ENCODE results near the gene PLK3. TPM values are rescaled to one million over a fixed set of nuclear protein-coding genes. Genes with fewer than 3 reads are reported as not detected.

Gene PLK3
- total and polyA plus RNA-seq, 9 of the 15 experiments (the other 6 are each of a cell fraction or from before 2014, with no cell fraction given) = 0.52 to 22.7 (median 11.0) TPM

GRCh38 chr1:44842486-44842861 lies 42.3 kb downstream of the PLK3 start (continued):
- TF ChIP-seq ZNF592 (IDR thresholded peaks at IDR 0.05) = no peak
- TF ChIP-seq SLC30A9 (CRISPR knock-in tag; IDR thresholded peaks at IDR 0.05) = no peak
- 0 out of 2 replicates have a peak, but pooled peaks have one; percentile 20 for TF ChIP-seq NCOA1 (IDR thresholded peaks at IDR 0.05; ENCODE audit: low read depth)
- TF ChIP-seq ETV1 (tag; conservative IDR thresholded peaks at IDR 0.05; ENCODE audit: low read depth) = no peak
- TF ChIP-seq, protein P1, sequence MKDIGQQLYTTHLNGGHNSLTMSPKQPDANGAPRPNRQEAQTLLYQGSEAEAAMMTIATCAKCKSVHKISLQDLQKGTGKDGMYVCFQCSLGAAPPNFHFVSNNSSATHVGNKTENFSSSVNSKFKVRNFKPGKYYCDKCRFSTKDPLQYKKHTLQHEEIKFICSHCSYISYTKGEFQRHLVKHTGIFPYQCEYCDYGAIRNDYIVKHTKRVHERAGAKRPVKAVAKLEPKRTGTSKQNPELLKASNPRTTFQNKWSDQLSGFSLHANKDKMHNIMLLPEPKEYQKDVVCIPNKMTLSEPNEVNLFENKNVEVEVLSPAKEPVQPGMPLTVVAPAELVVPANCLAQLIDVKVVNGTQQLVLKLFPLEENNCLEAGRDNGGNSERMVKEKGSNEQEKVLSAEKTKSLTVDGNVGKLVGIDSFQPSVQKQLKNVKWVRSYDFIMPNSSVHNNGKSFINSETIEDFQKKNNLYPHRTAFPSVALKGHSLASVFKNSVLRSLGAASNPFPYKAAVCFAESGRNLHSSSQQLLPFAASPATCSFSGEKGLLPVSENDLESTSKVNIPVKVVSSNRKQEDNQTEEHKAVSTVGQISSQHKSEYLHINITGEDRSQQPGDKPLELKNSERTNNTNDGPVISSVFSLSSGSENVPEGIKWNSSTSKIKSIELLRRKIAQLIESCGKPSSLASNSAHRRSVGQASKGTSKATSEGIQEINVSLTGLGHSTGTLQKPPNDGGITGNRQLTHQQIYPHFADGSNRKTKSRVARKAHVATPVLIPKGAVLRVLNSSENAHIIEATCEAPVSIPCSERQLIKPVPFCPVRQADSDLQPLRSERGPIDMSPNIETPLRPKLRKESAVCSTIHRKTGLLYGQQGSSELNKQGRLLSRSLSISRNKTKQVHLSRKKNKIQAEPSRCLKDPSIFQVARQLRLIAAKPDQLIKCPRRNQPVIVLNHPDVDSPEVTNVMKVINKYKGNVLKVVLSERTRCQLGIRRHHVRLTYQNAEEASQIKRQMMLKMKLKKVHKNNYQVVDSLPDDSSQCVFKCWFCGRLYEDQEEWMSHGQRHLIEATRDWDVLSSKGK (CRISPR knock-in tag; IDR thresholded peaks at IDR 0.05) = no peak
- no peak for TF ChIP-seq HMG20A (CRISPR knock-in tag; conservative IDR thresholded peaks at IDR 0.05)
- TF ChIP-seq MBD2 (IDR thresholded peaks at IDR 0.05; ENCODE audit: borderline replicate concordance, low read depth) = no peak
- no peak for TF ChIP-seq STAT6 (CRISPR knock-in tag; IDR thresholded peaks at IDR 0.05)
- no peak for TF ChIP-seq ZNF253 (CRISPR knock-in tag; conservative IDR thresholded peaks at IDR 0.05)
- TF ChIP-seq NFE2 (IDR thresholded peaks at IDR 0.05; ENCODE audit: low read depth) = no peak
- TF ChIP-seq POLR3G (IDR thresholded peaks at IDR 0.05; ENCODE audit: extremely low read depth, insufficient read length, insufficient replicate concordance) = no peak
- no peak for TF ChIP-seq ZNF764 (CRISPR knock-in tag; IDR thresholded peaks at IDR 0.05; ENCODE audit: low read depth)
- no peak for TF ChIP-seq MXD1 (CRISPR knock-in tag; IDR thresholded peaks at IDR 0.05; ENCODE audit: borderline replicate concordance, poor library complexity, severe bottlenecking)
- TF ChIP-seq MXI1 (IDR thresholded peaks at IDR 0.05; ENCODE audit: low read depth, low read length) = no peak
- no peak for TF ChIP-seq CCAR2 (IDR thresholded peaks at IDR 0.05; ENCODE audit: low read depth, low read length)
- TF ChIP-seq BMI1 (IDR thresholded peaks at IDR 0.05; ENCODE audit: low read length) = no peak
- TF ChIP-seq ZBTB7A (IDR thresholded peaks at IDR 0.05; ENCODE audit: borderline replicate concordance, control insufficient read depth, low read depth, low read length) = no peak
